HK-2 (cell line): ENCODE data around the gene TRIM65.
"Not testable (repeated sequence)": the region's sequence is repeated elsewhere in the genome, so short reads cannot be mapped to it uniquely, and the experiment has no call there.

Experiments
- DNase-seq: peaks from one replicate; pipeline ENCODE4 v3.0.0-alpha.2; 2018; ENCODE audit not compliant: unreplicated experiment

Gene TRIM65

DNA sequence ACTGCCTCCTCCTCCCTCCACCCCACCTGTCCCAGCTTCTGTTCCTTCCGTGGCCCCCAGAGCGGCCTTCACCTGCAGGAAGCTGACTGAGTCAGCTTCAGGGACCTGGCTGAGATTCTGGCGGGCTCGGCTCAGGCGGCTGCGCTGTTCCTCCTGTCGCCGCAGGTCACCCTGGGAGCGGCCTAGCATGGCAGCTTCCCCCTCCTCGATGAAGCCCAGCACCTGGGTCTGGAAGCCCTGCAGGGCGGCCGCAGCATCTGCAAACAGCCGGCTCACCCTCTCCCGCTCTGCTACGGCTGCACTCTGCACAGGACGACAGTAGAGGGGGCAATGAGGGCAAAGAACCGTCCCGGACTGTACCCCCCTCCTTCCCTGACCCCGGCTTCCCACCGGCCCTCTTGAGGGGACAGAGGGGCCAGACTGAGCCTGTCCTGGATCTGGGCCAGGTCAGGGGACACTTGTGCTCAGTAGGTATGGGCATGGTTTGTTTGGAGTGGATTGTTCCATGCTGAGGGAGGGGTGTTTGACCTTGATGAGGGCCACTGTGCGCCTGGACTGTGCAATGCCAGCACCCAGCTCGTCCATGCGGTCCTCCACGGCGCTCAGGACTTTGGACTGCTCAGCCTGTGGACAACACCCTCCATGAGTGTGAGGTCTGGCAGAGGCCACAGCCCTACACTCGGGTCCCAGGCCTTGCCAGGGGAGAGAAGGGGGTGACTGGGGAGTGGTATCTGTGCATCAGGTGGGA, 20.4 kb downstream of the TRIM65 start:
- peak; percentile 78 for DNase-seq

DNA sequence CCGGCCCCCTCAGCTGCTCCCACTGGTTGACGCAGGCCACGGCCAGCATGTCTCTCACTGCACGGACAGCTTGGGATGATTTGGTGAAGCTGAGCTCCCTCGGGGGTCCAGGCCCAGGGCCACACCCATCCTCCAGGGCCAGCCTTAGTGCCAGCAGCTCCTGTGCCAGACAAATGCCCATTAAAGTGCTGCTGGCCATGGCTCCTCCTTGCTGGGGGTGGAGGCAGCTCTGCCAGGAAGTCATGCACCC, 20.9 kb downstream of the TRIM65 start:
- no peak for DNase-seq

DNA sequence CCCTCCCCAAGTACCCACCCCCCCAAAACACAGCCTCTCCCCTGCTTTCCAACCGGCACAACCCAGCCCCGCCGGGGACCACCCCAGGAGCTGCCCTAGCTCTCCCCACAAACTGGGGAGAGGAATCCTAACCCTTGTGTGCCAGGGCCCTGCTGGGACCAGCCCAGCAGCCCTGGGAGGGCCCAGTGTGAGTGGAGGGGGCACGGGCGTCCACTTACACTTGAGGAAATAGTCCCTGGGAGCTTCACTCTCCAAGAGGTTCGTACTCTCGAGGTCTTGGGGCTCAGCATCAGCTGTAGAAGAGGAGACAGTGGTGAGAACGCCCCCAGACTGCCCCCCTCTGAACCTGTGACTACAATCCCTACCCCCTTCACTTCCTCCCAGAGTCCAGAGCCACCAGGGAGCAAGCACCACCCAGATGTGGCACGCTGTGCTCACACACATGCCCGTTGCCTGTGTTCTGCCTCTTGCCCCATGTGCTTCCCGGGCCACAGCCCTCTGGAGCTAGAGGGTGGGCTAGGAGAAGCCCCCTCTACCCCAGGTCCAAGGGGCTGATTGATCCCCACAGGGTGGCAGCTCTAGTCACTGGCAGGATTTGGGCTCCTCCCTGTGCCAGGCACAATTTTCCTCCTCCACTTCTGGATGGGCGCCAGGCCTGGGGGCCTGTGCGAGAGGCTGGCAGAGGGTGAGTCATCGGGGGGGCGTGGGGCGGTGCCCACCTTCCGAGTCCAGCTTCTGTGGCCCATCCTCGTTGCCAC, 21.4 kb downstream of the TRIM65 start:
- DNase-seq = no peak

DNA sequence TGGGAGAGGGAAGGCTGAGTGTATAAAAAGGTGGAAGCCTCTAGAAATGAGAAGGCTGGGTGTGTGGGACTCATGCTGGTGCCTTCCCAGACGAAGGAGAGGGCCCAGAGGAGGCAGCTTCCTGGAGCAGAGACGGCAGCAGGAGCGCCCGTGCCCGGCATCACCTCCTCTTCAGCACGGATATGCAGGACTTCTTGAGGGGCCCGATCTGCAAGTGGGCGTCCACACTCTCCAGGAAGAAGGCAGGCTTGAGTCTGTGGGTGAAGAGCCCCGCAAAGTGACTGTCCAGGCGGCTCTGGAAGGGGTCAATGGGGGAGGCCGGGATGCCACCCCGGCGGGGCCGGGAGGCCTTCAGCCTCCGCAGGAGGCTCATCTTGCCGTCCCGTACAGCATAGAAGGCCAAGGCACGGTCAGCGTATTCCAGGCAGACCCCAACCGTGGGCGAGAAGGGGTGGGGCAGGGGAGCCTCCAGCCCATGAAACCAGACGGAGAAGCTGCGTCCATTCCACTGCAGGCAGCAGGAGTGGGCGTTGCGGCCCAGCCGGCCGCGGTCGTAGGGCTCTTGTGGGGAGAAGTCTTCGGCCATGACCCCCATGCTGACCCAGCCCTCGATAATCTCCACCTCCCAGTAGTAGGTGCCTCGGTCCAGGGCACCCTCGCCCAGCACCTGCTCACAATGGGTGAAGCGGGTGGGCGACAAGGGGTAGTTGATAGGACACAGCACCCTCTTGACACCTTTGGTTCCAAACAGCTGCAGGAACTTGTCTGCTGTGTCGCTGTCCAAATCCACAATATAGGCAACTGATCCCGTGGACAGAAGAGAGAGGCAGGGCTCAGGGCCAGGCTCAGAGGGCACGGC, 22.2 kb downstream of the TRIM65 start:
- DNase-seq = no peak

DNA sequence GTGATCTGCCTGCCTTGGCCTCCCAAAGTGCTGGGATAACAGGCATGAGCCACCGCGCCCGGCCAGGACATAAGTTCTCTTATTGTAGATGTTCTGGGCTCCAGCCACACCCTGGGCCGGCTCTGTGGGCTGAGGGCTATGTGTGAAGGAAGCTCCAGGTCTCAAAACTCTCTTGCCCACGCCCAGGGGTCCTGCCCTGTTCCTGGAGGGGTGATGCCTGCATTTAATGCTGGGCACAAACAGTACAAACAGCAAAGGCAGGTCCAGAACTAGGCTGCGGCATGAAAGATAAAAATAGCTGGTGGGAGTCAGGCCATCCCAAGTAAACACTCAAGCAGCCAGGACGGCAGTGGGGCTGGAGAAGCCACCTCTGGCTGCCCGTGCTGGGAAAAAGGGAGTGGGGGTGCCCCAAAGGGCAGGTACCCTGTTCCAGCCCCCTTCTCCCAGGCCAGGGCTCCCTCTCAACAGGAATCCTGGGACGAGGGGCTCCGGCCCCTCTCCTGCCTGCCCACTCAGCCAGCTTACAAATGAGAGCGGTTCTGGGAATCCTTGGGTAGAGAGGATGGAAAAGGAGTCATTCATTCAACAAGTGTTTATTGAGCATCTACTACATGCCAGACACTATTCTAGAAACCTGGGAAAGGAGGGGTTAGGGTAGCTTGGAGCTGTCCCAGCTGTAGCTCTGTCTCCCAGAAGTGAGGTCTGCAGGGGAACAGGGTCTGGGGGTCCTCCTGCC, 23.0 kb downstream of the TRIM65 start:
- no peak for DNase-seq

DNA sequence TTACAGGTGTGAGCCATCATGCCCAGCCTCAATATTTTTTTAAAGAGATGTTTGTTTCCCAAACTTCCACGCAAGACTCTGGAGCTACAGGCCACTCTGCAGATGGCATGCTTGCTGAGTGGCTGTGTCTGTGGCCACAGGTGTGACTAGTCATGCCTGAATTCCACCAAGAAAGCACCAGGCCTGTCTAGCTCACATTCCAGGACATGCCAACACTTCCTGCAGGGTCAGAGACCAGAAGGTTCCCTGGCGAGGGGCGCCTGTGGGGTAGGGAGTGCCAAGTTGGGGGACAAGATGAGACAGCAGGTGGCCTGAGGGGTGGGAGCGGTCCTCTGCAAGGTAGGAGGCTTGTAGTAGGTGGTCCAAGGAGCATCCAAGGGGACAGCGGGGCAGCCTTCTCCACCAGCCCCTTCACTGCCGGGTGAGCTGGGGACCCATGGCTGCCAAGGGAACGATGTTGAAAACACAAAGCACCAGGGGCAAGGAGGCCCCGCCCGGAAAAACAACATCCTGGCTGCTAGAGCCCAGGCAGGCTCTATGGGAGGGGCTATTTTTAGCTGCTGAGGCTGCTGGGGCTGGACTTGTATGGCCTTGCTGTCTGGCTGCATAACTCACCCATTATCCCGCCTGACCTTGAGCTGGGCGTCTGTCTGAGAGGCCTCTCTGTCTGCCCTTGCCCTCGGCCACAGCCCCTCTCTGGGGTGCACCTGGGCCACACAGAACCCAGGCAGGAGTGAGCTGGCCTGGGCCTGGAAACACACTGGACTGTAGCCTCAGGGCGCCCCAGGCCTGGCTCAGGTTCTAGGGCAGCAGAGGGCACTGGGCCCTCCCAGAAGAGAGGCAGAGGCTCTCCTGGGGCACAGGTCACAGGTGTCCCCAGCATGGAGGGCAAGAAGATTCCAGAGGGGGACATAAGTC, 24.1 kb downstream of the TRIM65 start:
- peak; percentile 67 for DNase-seq

DNA sequence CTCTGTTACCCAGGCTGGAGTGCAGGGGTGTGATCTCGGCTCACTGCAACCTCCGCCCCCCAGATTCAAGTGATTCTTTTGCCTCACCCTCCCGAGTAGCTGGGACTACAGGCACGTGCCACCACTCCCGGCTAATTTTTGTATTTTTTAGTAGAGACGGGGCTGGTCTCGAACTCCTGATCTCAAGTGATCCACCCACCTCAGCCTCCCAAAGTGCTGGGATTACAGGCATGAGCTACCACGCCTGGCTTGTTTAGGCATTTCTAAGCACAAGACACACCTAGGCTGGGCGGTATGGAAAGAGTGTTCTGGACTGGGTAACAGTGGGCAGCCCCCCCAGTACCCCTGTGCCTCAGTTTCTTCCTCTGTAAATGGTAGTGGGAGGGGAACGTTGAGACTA, 26.5 kb downstream of the TRIM65 start:
- not testable (repeated sequence) for DNase-seq

DNA sequence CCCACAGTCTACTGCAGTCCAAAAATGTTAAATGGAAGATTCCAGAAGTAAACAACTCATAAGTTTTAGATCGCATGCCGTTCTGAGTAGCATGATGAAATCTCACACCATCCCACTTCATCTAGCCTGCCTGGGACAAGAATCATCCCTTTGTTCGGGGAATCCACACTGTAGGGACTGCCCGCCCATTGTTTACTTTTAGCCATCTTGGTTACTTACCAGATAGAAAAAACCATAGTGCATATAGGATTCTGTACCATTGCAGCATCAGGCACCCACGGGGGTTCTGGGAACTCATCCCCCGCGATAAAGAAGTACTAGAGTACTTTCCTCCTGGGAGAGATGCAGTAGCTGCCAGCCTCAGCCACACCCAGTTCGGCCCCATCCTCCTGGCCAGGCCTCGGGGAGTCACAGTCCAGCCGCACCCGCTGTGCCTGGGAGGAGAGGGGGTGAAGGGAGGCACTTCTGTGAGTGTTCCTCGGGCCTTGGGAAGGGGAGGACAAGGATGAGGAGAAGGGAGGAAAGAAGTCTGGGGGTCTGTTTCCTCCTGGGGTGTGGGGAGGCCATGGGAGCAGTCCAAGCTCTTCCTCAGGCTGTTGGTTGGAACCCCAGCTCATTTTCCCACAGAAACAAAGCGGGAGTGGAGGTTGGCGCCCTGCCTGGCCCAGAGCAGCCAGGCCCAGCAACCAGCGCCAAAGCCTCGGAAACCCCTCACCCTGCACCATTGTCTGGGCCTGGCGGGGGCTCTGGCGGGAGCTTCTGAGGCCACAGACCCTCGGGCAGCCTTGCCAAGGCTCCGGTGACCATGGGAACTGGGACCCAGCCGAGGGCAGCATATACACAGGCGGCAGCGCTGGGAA, 27.2 kb downstream of the TRIM65 start:
- no peak for DNase-seq

DNA sequence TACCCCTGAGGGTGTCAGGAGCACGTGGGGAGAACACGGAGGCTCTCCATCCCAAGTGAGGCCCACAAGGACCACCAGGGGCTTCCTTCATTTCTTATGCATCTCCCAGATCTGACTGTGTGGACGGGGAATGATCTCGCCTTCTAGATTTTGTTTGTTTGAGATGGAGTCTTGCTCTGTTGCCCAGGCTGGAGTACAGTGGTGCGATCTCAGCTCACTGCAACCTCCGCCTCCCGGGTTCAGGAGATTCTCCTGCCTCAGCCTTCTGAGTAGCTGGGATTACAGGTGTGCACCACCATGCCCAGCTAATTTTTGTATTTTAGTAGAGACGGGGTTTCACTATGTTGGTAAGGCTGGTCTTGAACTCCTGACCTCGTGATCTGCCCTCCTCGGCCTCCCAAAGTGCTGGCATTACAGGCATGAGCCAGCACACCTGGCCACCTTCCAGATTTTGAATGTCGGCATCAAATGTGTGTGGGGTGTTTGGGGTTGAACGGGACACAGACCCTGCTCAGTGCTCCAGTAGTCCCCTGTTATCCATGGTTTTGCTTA, 27.9 kb downstream of the TRIM65 start:
- not testable (repeated sequence) for DNase-seq

DNA sequence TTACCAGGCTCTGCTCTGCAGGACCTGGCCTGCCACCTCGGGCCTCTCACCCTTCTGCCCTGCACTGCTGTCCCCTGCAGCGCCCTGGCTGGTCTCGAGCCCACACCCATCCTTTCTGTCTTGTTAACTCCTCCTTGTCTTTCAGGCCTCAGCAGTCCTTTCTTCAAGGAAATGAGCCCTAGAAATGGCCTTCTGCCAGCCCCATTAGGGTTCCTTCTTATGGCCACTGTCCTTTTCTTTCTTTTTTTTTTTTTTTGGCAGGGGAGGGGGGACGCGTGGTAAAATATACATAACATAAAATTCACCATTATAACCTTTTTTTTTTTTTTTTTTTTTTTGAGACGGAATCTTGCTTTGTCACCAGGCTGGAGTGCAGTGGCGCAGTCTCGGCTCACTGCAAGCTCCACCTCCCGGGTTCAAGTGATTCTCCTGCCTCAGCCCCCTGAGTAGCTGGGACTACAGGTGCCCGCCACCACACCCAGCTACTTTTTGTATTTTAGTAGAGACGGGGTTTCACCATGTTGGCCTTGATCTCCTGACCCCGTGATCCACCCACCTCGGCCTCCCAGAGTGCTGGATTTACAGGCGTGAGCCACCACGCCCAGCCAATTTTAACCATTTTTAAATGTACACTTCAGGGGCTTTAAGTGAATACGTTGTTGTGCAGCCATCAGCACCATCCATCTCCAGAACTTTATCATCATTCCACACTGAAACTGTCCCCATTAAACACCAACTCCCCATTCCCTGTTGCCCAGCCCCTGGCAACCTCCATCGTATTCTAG, 31.2 kb downstream of the TRIM65 start:
- DNase-seq = not testable (repeated sequence)

DNA sequence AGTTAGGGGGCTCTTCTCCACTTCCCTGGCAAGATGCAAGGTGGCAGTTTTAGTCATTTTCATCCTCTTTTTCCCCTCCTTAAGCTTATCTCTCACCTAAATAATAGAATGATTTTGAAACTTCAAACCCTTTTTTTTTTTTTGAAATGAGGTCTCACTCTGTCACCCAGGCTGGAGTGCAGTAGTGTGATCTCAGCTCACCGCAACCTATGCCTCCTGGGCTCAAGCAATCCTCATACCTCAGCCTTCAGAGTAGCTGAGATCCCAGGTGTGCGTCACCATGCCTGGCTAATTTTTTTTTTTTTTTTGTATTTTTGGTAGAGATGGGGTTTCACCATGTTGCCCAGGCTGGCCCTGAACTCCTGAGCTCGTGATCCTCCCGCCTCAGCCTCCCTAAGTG, 31.9 kb downstream of the TRIM65 start:
- DNase-seq = not testable (repeated sequence)

DNA sequence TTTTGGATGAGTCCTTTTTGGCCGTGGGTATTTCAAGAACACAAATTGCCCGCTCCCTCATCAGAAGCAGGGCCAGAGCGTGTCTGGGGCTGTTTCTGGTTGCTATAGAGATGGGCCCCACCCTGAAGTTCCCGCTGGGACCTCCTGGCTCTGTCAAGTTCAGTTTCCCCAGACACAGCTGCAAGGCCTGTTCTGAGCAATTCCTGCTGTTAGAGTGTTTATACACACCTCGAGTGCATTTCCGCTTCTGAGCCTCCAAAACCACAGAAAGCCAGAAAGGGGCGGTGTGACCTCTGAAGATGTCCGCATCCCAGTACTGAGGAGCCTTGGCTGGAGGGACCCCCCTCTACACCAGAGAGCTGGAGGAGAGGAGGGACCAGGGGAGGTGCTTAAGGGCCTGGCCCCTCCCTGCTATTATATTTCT, 32.3 kb downstream of the TRIM65 start:
- no peak for DNase-seq

DNA sequence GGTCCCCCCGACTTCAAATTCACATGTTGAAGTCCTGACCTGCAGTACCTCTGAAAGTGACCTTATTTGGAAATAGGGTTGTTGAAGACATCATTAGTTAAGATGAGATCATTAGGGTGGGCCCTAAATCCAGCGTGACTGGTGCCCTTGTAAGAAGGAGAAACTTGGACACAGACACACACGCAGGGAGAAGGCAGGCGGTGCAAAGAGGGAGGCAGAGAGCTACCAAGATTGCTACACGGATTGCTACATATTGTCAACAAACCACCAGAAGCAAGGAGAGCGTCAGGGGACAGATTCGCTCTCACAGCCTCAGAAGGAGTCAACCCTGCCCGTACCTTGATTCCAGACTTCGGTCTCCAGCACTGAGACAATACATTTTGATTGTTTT, 34.8 kb downstream of the TRIM65 start:
- DNase-seq = no peak

DNA sequence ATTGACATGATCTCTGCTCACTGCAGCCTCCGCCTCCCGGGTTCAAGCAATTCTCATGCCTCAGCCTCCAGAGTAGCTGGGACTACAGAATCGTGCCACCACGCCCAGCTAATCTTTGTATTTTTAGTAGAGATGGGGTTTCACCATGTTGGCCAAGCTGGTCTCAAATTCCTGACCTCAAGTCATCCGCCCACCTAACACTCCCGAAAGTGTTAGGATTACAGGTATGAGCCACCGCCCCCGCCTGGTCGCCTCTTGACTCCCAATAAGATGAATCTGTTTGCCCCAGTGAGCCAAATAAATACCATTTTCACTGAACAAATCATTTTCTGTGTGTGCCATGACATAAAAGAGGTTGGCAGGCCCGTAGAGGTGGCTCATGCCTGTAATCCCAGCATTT, 37.4 kb downstream of the TRIM65 start:
- not testable (repeated sequence) for DNase-seq

DNA sequence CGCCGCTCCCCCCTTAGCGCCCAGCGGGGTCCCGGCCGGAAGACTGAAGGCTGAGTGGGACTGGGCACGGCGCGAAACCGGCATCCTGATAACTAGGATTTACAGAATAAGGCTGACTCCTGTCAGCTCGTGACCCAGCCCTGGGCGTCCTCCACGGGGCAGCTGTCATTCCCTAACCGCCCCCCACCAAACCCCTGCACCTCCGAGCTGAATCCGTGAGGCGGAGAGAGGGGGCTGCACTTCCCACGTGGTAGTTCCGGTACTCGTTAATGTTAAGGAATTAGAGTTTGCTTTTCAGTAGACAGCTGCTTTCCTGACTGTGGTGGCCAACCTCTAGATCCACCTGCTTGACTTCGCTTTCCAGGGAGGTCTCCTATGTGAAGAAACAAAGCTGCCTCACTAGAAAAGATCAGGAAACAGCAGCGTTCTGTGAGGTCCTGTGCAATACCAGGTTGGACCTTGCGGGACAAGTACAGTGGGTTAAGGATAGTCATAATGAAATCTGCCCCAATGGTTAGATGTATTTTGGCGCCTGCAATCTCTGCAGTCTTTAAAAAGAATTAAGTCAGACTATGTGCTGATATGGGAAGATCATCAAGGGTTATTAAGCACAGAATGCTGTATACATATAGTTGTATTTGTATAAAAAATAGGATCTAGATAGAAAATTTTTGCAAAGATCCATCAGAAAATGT, 40.5 kb downstream of the TRIM65 start:
- no peak for DNase-seq

DNA sequence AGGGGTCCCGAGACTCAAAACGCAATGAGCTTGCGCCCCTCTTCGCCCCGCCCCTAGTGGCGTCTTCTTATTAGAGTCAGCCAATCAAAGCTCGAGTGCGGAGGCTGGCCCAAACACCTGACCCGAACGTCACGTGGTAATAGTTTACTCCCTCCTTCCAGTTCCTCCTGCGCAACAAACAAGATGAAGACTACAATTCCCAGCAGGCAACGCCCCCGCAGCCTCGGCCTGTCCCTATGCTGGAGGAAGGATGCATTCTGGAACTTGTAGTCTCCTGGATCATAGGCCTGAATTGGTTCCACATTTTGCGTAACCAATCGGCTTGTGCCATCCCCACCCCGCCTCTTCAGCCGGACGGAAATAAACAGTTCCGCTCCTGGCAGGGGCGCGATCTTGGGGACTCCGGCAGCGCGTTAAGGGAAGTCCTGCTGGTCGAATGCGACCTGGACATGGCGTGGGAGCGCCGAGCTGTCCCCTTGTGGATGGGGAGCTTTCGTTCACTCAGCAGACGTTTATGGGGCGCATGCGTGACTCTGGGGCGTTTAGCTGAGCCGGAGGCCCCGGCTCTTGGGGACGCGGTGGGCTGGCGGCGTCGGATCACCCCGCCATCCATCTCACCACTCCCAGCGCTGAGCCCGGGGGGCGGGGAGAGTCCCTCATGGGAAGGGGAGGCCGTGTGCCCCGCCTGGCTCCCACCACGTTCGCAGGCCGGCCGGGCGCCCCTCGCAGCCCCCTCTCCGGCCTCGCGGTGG, 41.3 kb downstream of the TRIM65 start, which contains the start of gene WBP2:
WBP2 (minus strand) TSS at position 26 of the 752 bp plus-strand sequence. CDS start 38 bp downstream, outside the sequence.
- DNase-seq = peak; percentile 97

DNA sequence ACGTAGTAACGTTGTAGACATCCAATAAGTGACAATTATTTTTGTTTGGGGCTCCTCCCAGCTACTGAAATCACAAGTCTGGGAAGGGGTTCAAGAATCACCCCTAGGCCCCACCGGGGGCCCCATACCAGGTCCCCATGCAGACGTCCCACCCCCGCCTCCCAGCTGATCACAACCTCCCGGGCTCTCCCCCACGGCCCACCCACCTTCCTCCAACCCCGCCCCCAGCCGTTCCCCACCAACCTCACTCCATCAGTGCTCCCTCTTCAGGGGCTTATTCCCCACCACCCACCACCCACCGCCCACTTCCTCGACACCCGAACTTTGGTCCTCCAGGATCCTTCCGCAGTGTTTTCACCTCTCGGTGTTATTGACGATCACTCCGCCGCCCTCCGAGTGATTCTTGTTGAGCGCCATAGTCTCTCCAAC, 41.9 kb downstream of the TRIM65 start:
- no peak for DNase-seq
